Liver (tissue), 9 donors: ENCODE measurements around the gene RERE. TPM values are rescaled to one million over a fixed set of nuclear protein-coding genes. Genes with fewer than 3 reads are reported as not detected.

ENCODE experiments used
- DNase-seq: peaks from one replicate; pipeline ENCODE4 v3.0.0-alpha.2; 2017; ENCODE audit warnings: low spot score
- H3K27ac ChIP-seq, 2 donors: one replicate each; pipeline ENCODE4 v1.7.0; 2013; ENCODE audit warnings: inconsistent platforms in 2 of 2, low read length in 2 of 2, control low read depth in 1 of 2, low read depth in 1 of 2, mild to moderate bottlenecking in 1 of 2
- H3K27me3 ChIP-seq, 4 donors: one replicate each; pipeline versions ENCODE4 v1.6.1 to v1.7.0; 2013; ENCODE audit warnings: low read length in 3 of 4, inconsistent platforms in 1 of 4, mild to moderate bottlenecking in 1 of 4, moderate library complexity in 1 of 4; ENCODE audit not compliant: control insufficient read depth in 4 of 4, insufficient read depth in 4 of 4
- H3K36me3 ChIP-seq, 4 donors: one replicate each; pipeline versions ENCODE4 v1.6.1 to v1.7.0; 2013; ENCODE audit warnings: low read length in 3 of 4, mild to moderate bottlenecking in 3 of 4, low read depth in 1 of 4, moderate library complexity in 1 of 4; ENCODE audit not compliant: control insufficient read depth in 4 of 4, insufficient read depth in 3 of 4
- H3K4me1 ChIP-seq, 4 donors: one replicate each; pipeline versions ENCODE4 v1.6.1 to v1.7.0; 2013; ENCODE audit warnings: low read length in 3 of 4, mild to moderate bottlenecking in 3 of 4, moderate library complexity in 1 of 4; ENCODE audit not compliant: control insufficient read depth in 4 of 4, insufficient read depth in 4 of 4
- H3K4me3 ChIP-seq, 3 donors: one replicate each; pipeline versions ENCODE4 v1.6.1 to v1.7.0; 2013; ENCODE audit warnings: low read length in 3 of 3, control low read depth in 1 of 3, low read depth in 1 of 3, mild to moderate bottlenecking in 1 of 3
- H3K9ac ChIP-seq, 2 donors: one replicate each; pipeline ENCODE4 v1.7.0; 2013; ENCODE audit warnings: low read length in 2 of 2, mild to moderate bottlenecking in 2 of 2, moderate library complexity in 2 of 2, control low read depth in 1 of 2, low read depth in 1 of 2
- H3K9me3 ChIP-seq, 4 donors: one replicate each; pipeline versions ENCODE4 v1.6.1 to v1.7.0; 2013; ENCODE audit warnings: low read length in 3 of 4; ENCODE audit not compliant: control insufficient read depth in 4 of 4
- ATF3 ChIP-seq: IDR thresholded peaks from 2 replicates; pipeline ENCODE4 v1.6.1; 2016; ENCODE audit warnings: antibody characterized with exemption
- CTCF ChIP-seq: fragments of 150-350 bp; IDR thresholded peaks from 2 replicates; pipeline ENCODE4 v1.5.1; 2017; ENCODE audit warnings: improper control_type of control experiment, low read depth, low read length; ENCODE audit not compliant: missing input control
- EGR1 ChIP-seq, 2 donors: IDR thresholded peaks; 2 replicates each; pipeline ENCODE4 v1.6.1; 2016 to 2018; ENCODE audit warnings: antibody characterized with exemption in 2 of 2, low read depth in 2 of 2
- FOXA2 ChIP-seq: IDR thresholded peaks from 2 replicates; pipeline ENCODE4 v1.6.1; 2016; ENCODE audit warnings: antibody characterized with exemption
- HNF4A ChIP-seq, 2 donors: conservative IDR thresholded peaks; 2 replicates each; pipeline ENCODE4 v1.6.1; 2016; ENCODE audit warnings: antibody characterized with exemption in 2 of 2, mild to moderate bottlenecking in 2 of 2
- MAX ChIP-seq: IDR thresholded peaks from 2 replicates; pipeline ENCODE4 v1.6.1; 2016; ENCODE audit warnings: antibody characterized with exemption
- NR2F2 ChIP-seq: IDR thresholded peaks from 2 replicates; pipeline ENCODE4 v1.6.1; 2016; ENCODE audit warnings: antibody characterized with exemption
- REST ChIP-seq: IDR thresholded peaks from 2 replicates; pipeline ENCODE4 v1.6.1; 2016; ENCODE audit warnings: antibody characterized with exemption, mild to moderate bottlenecking
- RXRA ChIP-seq, 2 donors: IDR thresholded peaks; 2 replicates each; pipeline ENCODE4 v1.6.1; 2017 to 2018; ENCODE audit warnings: antibody characterized with exemption in 2 of 2, mild to moderate bottlenecking in 1 of 2
- TAF1 ChIP-seq: conservative IDR thresholded peaks from 2 replicates; pipeline ENCODE4 v1.6.1; 2016; ENCODE audit warnings: antibody characterized with exemption, mild to moderate bottlenecking
- YY1 ChIP-seq: IDR thresholded peaks from 2 replicates; pipeline ENCODE4 v1.6.1; 2016; ENCODE audit warnings: antibody characterized with exemption, mild to moderate bottlenecking
- ZBTB33 ChIP-seq: IDR thresholded peaks from 2 replicates; pipeline ENCODE4 v1.6.1; 2016; ENCODE audit warnings: antibody characterized with exemption
- WGBS: extraction: QIAGEN DNeasy Blood & Tissue Kit; methylation state at CpG from one replicate; pipeline ENCODE4 v1.1.7; 2013; 5-methylcytosine and 5-hydroxymethylcytosine counted together
- polyA plus RNA-seq, 2 donors: library from polyadenylated mRNA; stranded (reverse) in 1 of 2; unstranded in 1 of 2; fragments of 200-250 nt in 1 of 2; fragments of >200 nt in 1 of 2; fragmentation: Nextera tagmentation in 1 of 2; extraction: Ambion mirVana in 1 of 2; gene quantifications; one replicate each; pipeline versions ENCODE4 v1.2.1 to v1.2.3, GENCODE V29; 2013 to 2015
- total RNA-seq, 2 donors: library from RNA; depleted of rRNA; stranded (reverse); fragments of >200 nt; gene quantifications; one replicate each; pipeline ENCODE4 v1.2.3, GENCODE V29; 2014
- donor health status: healthy.
- donor health status: healthy.
- donor health status: healthy.
- donor health status: healthy.
- donor health status: healthy.

Gene RERE
- total and polyA plus RNA-seq, 4 donors = 9.8 to 49.1 (median 24.8) TPM

GRCh38 chr1:8685463-8685862 is 132.0 kb downstream of the RERE start:
- Histone ChIP-seq H3K27ac (no peak overlapping the region), H3K27me3 (no peaks in the 10 kb centered on the region), H3K36me3 (no peaks in the 10 kb centered on the region), H3K4me1 (peaks cover 0 to 15% (median 2%) of the 10 kb centered on the region in 4 donors), H3K4me3 (no peak overlapping the region), H3K9ac (no peak overlapping the region), H3K9me3 (no peaks in the 10 kb centered on the region)
- 89% methylated on average over 8 of the region's 8 CpGs for WGBS
- DNase-seq = no peak
- no peak for TF ChIP-seq CTCF
- TF ChIP-seq REST = no peak
- TF ChIP-seq ATF3 = no peak
- TF ChIP-seq YY1 = no peak
- TF ChIP-seq MAX = no peak
- no peak for TF ChIP-seq NR2F2

GRCh38 chr1:8684590-8684989 is 132.8 kb downstream of the RERE start:
- TF ChIP-seq CTCF (no peak), YY1 (no peak), RXRA (IDR thresholded peaks at IDR 0.05) (no peak), REST (no peak), TAF1 (no peak), FOXA2 (no peak), MAX (no peak), ZBTB33 (no peak), HNF4A (conservative IDR thresholded peaks at IDR 0.05) (no peak), EGR1 (IDR thresholded peaks at IDR 0.05; ENCODE audit: low read depth in 2 of 2) (no peak)
- no peak for DNase-seq
- H3K9me3 ChIP-seq = no peaks in the 10 kb centered on the region
- H3K36me3 ChIP-seq = no peaks in the 10 kb centered on the region
- WGBS = 98% methylated on average over 1 of the region's 1 CpG
- H3K4me3 ChIP-seq = no peak overlapping the region
- peaks cover 0 to 21% (median 4%) of the 10 kb centered on the region in 4 donors for H3K4me1 ChIP-seq
- H3K27ac ChIP-seq = no peak overlapping the region
- no peaks in the 10 kb centered on the region for H3K27me3 ChIP-seq
- no peak overlapping the region for H3K9ac ChIP-seq
